ENCODE measurements around the gene SHROOM3.

SHROOM3 gene

GRCh38 chr4:76494243-76494642, 59.2 kb downstream of the SHROOM3 start:
- DNase-seq (ENCODE audit: low read depth, low spot score), result no peak

GRCh38 chr4:76494871-76495590, 60.0 kb downstream of the SHROOM3 start:
- no peak for DNase-seq (ENCODE audit: low read depth, low spot score)

GRCh38 chr4:76498550-76498949, 63.5 kb downstream of the SHROOM3 start:
- no peak for DNase-seq (ENCODE audit: low read depth, low spot score)

- no peak for DNase-seq (ENCODE audit: low read depth, low spot score)
Measured at GRCh38 chr4:76499461-76499860, 64.4 kb downstream of the SHROOM3 start.

GRCh38 chr4:76502886-76503285, 67.9 kb downstream of the SHROOM3 start:
- DNase-seq (ENCODE audit: low read depth, low spot score), result no peak

GRCh38 chr4:76504613-76505465, 69.8 kb downstream of the SHROOM3 start:
- no peak for DNase-seq (ENCODE audit: low read depth, low spot score)

- DNase-seq (ENCODE audit: low read depth, low spot score), result no peak
Measured at GRCh38 chr4:76511947-76512346, 76.9 kb downstream of the SHROOM3 start.

- no peak for DNase-seq (ENCODE audit: low read depth, low spot score)
Measured at GRCh38 chr4:76513482-76513881, 78.5 kb downstream of the SHROOM3 start.

- no peak for DNase-seq (ENCODE audit: low read depth, low spot score)
Measured at GRCh38 chr4:76514087-76514486, 79.1 kb downstream of the SHROOM3 start.

GRCh38 chr4:76515975-76516843, 81.2 kb downstream of the SHROOM3 start:
- no peak for DNase-seq (ENCODE audit: low read depth, low spot score)

GRCh38 chr4:76518241-76518640, 83.2 kb downstream of the SHROOM3 start:
- no peak for DNase-seq (ENCODE audit: low read depth, low spot score)

GRCh38 chr4:76523593-76523992, 88.6 kb downstream of the SHROOM3 start:
- DNase-seq (ENCODE audit: low read depth, low spot score), result no peak

GRCh38 chr4:76525751-76526150, 90.7 kb downstream of the SHROOM3 start:
- no peak for DNase-seq (ENCODE audit: low read depth, low spot score)

GRCh38 chr4:76526585-76526990, 91.6 kb downstream of the SHROOM3 start:
- DNase-seq (ENCODE audit: low read depth, low spot score), result no peak

GRCh38 chr4:76527666-76528065, 92.6 kb downstream of the SHROOM3 start:
- no peak for DNase-seq (ENCODE audit: low read depth, low spot score)

GRCh38 chr4:76531597-76531996, 96.6 kb downstream of the SHROOM3 start:
- no peak for DNase-seq (ENCODE audit: low read depth, low spot score)

GRCh38 chr4:76532805-76533204, 97.8 kb downstream of the SHROOM3 start:
- DNase-seq (ENCODE audit: low read depth, low spot score), result no peak

GRCh38 chr4:76533314-76533713, 98.3 kb downstream of the SHROOM3 start:
- no peak for DNase-seq (ENCODE audit: low read depth, low spot score)

GRCh38 chr4:76535603-76536372, 100.8 kb downstream of the SHROOM3 start:
- DNase-seq (ENCODE audit: low read depth, low spot score), result no peak

- DNase-seq (ENCODE audit: low read depth, low spot score), result no peak
Measured at GRCh38 chr4:76536373-76536689, 101.3 kb downstream of the SHROOM3 start.

GRCh38 chr4:76538296-76538695, 103.3 kb downstream of the SHROOM3 start:
- no peak for DNase-seq (ENCODE audit: low read depth, low spot score)

Data from activated naive CD8-positive, alpha-beta T cell treated with anti-CD3 and anti-CD28 coated beads, Interleukin-2, amount 50 U/mL, for 16 hours (primary cell).